GM18519 (cell line): ENCODE results near the gene MFSD1.

Experiments used
- ATAC-seq: cut with Tn5 transposase; IDR thresholded peaks from one replicate; pipeline ENCODE4 v1.9.1; 2021; ENCODE audit warnings: mild to moderate bottlenecking, moderate library complexity; ENCODE audit not compliant: unreplicated experiment, low FRiP score

The MFSD1 gene

GRCh38 chr3:158809642-158810041 is 7.8 kb downstream of the MFSD1 start:
- no peak for ATAC-seq

GRCh38 chr3:158810823-158811724 is 9.2 kb downstream of the MFSD1 start:
- no peak for ATAC-seq

- ATAC-seq: no peak
Measured at GRCh38 chr3:158819282-158819681, 17.4 kb downstream of the MFSD1 start.

DNA sequence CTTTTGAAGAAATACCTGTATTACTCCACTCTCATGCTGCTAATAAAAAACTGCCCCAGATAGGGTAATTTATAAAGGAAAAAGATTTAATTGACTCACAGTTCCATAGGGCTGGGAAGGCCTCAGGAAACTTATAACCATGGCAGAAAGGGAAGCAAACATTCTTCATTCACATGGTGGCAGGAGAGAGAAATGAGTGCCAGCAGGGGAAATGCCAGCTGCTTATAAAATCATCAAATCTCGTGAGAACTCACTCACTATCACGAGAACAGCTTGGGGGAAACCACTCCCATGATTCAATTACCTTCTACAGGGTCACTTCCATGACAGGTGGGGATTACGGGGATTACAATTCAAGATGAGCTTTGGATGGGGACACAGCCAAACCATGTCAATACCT is 18.7 kb downstream of the MFSD1 start:
- no peak for ATAC-seq

- ATAC-seq: no peak
Measured at GRCh38 chr3:158821847-158822246, 20.0 kb downstream of the MFSD1 start.

GRCh38 chr3:158823426-158823825 is 21.6 kb downstream of the MFSD1 start:
- ATAC-seq: no peak

GRCh38 chr3:158827773-158828172 is 25.9 kb downstream of the MFSD1 start:
- no peak for ATAC-seq

DNA sequence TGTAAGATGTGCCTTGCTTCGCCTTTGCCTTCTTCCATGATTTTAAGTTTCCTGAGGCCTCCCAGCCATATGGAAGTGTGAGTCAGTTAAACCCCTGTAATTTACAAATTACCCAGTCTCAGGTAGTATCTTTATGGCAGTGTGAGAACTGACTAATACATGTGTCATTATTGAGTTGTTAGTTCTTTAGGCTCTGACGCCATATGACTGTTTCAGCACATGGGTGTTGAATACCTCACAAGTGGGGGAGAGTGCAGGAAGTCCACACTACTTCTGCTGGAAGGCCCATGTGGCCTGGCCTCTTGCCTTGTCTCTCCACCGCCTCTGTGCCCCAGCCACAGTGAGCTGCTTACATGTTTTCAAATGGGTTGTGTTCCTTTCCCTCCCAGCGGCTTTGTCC is 28.5 kb downstream of the MFSD1 start:
- no peak for ATAC-seq

GRCh38 chr3:158831861-158832260 is 30.0 kb downstream of the MFSD1 start:
- ATAC-seq: no peak

DNA sequence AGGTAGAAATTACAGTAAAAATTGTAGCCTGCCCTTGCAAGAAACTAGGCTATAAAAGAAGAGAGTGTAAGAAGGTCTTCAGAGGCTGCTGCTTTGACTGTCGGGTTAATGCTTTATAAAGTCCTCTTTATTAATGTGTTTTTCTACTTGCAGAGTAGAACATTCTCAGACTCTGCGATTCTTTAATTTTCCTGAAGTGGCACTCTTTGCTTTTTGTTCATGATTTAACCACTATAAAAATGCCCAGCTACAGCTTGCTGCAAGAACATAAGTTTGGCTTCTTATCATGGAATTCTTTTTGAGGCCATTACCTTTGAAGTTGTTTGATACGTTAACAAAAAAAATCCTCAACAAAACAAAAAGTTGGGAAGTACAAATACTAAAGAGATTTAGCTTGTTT is 33.8 kb downstream of the MFSD1 start:
- ATAC-seq: no peak

GRCh38 chr3:158836312-158836711 is 34.5 kb downstream of the MFSD1 start:
- no peak for ATAC-seq

DNA sequence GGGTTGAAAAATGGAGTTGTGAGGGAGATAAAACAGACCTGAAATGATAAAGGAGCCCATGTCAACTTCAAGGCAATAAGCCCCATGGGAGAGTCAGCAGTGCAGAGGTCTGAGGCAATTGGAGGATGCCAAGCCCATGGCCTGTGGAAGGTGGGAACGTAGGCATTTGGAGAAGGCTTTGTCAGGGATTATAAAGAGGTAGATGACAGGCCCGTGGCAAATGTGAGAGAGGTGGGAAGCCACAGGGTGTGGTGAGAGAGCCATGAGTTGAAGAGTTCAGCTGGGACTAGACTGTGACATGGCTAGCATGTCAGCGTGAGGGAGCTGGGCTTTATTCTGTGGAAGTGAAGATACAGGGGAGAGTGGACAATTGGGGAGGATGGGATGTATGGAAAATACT is 35.4 kb downstream of the MFSD1 start:
- ATAC-seq: no peak

DNA sequence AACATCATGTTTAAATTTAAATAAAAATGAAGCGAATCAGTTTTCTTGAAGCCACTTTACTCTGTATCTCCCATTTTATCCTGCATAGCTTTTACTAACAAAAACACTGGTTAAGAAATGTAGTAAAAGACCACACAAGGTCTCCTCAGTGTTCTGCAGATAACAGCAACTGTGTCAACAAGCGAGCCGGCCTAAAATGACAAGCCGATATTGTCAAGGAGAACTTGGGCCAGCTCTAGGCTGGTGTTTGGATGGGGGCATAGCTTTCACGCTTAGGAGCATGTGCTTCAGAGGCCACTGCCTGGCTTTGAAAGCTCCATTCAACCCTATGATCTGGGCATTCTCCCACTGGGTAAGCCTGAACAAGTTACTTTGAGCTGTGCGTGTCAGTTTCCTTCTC is 38.1 kb downstream of the MFSD1 start:
- no peak for ATAC-seq

- ATAC-seq: no peak
Measured at GRCh38 chr3:158841387-158841786, 39.5 kb downstream of the MFSD1 start.

DNA sequence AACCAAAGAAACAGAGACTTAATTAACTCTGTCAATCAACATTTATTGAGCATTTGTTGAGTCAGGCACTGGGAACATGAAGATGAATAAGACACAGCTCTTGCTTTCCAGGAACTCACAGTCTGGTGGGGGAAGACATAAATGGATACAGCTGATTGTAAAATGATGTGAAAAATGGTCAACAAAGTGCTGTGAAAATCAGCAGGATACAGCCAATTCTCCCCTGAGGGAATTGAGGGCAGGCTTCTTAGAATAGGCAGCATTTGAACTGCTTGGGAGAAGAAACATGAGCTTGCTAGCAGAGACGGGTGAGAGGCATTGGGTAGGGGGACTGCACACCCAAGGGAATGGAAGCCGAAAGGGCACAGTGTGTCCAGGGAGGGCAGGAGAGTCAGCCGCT is 41.1 kb downstream of the MFSD1 start:
- no peak for ATAC-seq

GRCh38 chr3:158845765-158846350 is 44.0 kb downstream of the MFSD1 start:
- no peak for ATAC-seq

- peak; percentile 98 for ATAC-seq
Measured at GRCh38 chr3:158846803-158847451, 45.1 kb downstream of the MFSD1 start.

DNA sequence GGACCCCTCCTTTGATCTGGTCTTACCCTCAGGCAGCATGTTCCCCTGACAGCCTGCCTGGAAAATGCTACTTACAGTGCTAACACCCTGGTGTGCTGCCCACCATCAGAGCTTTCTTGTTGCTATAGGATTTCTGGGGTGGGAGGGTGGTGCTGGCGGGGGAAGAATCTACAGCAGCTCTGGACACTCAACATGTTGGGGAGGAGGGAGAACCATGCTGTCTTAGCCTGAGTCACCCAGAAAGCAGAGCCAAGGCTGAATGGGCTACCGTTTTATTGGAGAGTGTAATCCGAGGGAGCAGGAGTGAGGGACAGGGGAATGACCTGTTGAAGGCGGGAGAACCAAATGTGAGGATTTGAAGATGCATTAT is 45.6 kb downstream of the MFSD1 start:
- peak; percentile 21 for ATAC-seq

GRCh38 chr3:158847885-158848284 is 46.0 kb downstream of the MFSD1 start:
- no peak for ATAC-seq

DNA sequence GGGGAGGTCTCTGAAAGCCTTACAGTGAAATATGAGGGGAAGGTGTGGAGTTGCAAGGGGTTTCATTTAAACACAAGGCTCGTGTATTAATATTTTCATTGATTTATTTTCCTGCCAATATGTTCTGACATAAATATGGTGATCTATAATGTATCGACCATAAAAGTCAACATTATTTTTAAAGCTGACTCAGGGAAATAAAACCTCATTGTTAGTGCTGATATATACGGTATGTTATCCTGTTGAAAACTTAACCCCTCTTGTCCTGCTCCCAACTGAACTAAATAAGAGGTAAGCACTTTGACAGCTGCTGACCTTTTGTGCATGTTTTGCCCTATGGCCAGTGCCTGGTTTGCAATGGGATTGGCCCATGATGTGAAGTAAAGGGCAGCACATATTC is 47.9 kb downstream of the MFSD1 start:
- ATAC-seq: no peak

GRCh38 chr3:158859362-158859761 is 57.5 kb downstream of the MFSD1 start:
- no peak for ATAC-seq

DNA sequence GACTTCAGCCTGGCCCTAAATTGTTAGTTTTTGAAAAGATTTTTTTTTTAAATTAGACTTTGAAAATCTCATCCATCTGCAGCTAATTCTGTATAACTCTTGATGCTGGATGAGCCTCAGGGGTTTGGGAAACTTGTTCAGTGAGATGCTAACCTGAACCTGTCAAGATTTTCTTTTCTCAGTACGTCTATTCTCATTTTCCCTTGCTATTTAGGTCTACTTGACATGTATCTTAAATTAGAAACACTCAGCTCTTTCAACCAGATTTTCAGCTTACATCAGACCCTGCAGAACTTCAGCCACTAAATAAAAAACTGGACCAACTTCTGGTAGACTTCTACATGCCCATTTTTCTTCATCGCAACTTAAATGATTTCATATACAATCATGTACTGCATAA is 61.4 kb downstream of the MFSD1 start:
- ATAC-seq: peak; percentile 32
